Activated B cell treated with CpG ODN at 0.5 μM for 24 hours (primary cell): ENCODE results near the gene TBL1X. TPM values are rescaled to one million over a fixed set of nuclear protein-coding genes. Genes with fewer than 3 reads are reported as not detected.

ENCODE experiments used
- ATAC-seq: fragments of 200-7000 bp; cut with Tn5 transposase; one replicate; pipeline ENCODE4 v1.10.0; 2021; ENCODE audit warnings: low read depth, mild to moderate bottlenecking, moderate library complexity
- CTCF ChIA-PET: fragments of 350-600 bp; sonication (Branson Sonifier 250); formaldehyde crosslinking; loops from one replicate; lab custom pipeline; 2021; ENCODE audit warnings: antibody characterized with exemption; lab: Charles Lee
- POLR2A ChIA-PET: fragments of 350-600 bp; sonication (Branson Sonifier 250); formaldehyde crosslinking; loops from one replicate; lab custom pipeline; 2021; ENCODE audit warnings: antibody characterized with exemption; lab: Charles Lee
- DNase-seq: peaks from one replicate; pipeline ENCODE4 v3.0.0; 2022
- H3K27ac Mint-ChIP-seq: one replicate; pipeline ENCODE4 v1.8.0; 2020; ENCODE audit warnings: mixed read lengths
- H3K27me3 Mint-ChIP-seq: one replicate; pipeline ENCODE4 v1.8.0; 2021; ENCODE audit warnings: mixed read lengths
- H3K36me3 Mint-ChIP-seq: one replicate; pipeline ENCODE4 v1.8.0; 2021; ENCODE audit warnings: low read depth, mixed read lengths
- H3K4me1 Mint-ChIP-seq: one replicate; pipeline ENCODE4 v1.8.0; 2021; ENCODE audit warnings: mixed read lengths
- H3K4me3 Mint-ChIP-seq: one replicate; pipeline ENCODE4 v1.8.0; 2020; ENCODE audit warnings: mild to moderate bottlenecking, mixed read lengths
- H3K9me3 Mint-ChIP-seq: one replicate; pipeline ENCODE4 v1.8.0; 2020; ENCODE audit warnings: mixed read lengths
- intact Hi-C: fragments of 100-400 bp; cut with micrococcal nuclease; formaldehyde crosslinking; loops from one replicate; pipeline ENCODE4 v1.15.1; 2024
- total RNA-seq: library from RNA; stranded (reverse); gene quantifications from 2 replicates; pipeline ENCODE4 v1.2.3, GENCODE V29; 2022
- TF ChIP-seq, protein P1 (sequence below): fragments of 200-600 bp; IDR thresholded peaks from one replicate; pipeline ENCODE4 v1.8.0; 2022; ENCODE audit warnings: antibody characterized with exemption, mild to moderate bottlenecking

Gene TBL1X
- total RNA-seq, 1 donor from 2014 or later = 38.5 TPM

DNA sequence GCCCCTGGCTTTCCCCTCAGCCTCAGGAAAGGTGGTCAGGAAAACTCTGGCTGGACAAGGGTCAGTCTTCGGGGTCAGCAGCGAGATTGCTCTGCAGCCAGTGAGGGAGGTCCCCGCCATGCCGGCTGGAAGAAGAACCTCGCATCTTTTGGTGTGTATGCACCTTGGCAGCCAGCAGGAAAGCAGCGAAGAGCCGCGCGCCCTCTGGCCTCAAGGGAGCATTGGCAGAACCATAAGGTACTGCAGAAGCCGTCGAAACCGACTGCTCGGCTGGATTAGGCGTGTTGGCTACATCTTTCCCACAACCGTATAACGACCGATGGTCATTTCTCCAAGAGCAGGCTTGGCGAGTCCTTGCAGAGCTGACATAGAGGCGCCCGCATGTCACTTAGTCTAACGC, 252.5 kb downstream of the TBL1X start:
- Mint-ChIP-seq H3K27me3 (no peaks in the 10 kb centered on the region), H3K27ac (no peak overlapping the region), H3K4me3 (no peak overlapping the region), H3K36me3 (peaks cover 84% of the 10 kb centered on the region), H3K9me3 (peaks cover 7% of the 10 kb centered on the region), H3K4me1 (no peaks in the 10 kb centered on the region)
- CTCF ChIA-PET = no interaction called here
- DNase-seq = no peak
- intact Hi-C loops = no loop called here
- TF ChIP-seq, protein P1, sequence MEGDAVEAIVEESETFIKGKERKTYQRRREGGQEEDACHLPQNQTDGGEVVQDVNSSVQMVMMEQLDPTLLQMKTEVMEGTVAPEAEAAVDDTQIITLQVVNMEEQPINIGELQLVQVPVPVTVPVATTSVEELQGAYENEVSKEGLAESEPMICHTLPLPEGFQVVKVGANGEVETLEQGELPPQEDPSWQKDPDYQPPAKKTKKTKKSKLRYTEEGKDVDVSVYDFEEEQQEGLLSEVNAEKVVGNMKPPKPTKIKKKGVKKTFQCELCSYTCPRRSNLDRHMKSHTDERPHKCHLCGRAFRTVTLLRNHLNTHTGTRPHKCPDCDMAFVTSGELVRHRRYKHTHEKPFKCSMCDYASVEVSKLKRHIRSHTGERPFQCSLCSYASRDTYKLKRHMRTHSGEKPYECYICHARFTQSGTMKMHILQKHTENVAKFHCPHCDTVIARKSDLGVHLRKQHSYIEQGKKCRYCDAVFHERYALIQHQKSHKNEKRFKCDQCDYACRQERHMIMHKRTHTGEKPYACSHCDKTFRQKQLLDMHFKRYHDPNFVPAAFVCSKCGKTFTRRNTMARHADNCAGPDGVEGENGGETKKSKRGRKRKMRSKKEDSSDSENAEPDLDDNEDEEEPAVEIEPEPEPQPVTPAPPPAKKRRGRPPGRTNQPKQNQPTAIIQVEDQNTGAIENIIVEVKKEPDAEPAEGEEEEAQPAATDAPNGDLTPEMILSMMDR = no peak
- POLR2A ChIA-PET = no interaction called here
- no peak for ATAC-seq

DNA sequence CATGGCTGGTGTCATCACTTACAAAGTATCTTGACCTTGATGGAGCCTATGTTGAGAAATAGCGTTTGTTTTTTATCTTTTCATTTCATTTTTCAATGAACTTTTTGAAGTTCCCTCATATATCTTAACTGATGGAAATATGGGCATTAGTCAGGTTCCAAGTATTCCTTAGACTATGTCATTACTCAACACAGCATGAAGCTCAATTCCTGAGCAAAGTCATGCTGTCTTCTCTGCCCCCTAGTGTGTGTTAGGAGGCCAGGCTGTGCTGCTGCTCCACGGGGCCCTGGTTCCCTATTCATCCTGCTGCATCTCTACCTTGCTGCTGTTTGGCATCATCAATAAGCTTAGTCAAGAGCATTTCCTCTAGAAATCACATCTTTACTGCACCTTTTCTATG, 259.9 kb downstream of the TBL1X start:
- no peak overlapping the region for H3K4me3 Mint-ChIP-seq
- H3K9me3 Mint-ChIP-seq = peaks cover 18% of the 10 kb centered on the region
- CTCF ChIA-PET = no interaction called here
- DNase-seq = no peak
- H3K27ac Mint-ChIP-seq = no peak overlapping the region
- H3K36me3 Mint-ChIP-seq = peaks cover 29% of the 10 kb centered on the region
- POLR2A ChIA-PET = no interaction called here
- H3K4me1 Mint-ChIP-seq = no peaks in the 10 kb centered on the region
- no peak for ATAC-seq
- intact Hi-C loops = no loop called here
- TF ChIP-seq, protein P1 = no peak
- H3K27me3 Mint-ChIP-seq = no peaks in the 10 kb centered on the region

DNA sequence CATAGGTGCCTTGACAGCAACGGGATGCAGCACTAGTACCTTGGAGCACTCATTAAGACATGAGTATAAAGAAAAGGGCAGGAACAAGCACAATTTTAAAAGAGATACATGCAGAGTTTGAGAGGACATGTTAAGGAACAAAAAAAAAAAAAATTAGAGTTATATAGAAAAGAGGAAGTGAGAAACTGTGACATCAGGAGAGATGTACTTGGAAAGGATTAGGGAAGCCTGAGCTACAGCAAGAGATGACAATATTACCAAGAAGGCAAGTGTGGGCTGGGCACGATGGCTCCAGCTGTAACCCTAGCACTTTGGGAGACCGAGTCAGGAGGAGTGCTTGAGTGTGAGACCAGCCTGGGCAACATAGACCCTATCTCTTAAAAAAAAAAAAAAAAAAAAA, 263.4 kb downstream of the TBL1X start:
- H3K9me3 Mint-ChIP-seq = peaks cover 9% of the 10 kb centered on the region
- no peak for DNase-seq
- H3K4me1 Mint-ChIP-seq = no peaks in the 10 kb centered on the region
- H3K36me3 Mint-ChIP-seq = peaks cover 1% of the 10 kb centered on the region
- CTCF ChIA-PET = no interaction called here
- ATAC-seq = no peak
- POLR2A ChIA-PET = no interaction called here
- intact Hi-C loops = no loop called here
- H3K27ac Mint-ChIP-seq = no peak overlapping the region
- H3K27me3 Mint-ChIP-seq = no peaks in the 10 kb centered on the region
- TF ChIP-seq, protein P1 = no peak
- no peak overlapping the region for H3K4me3 Mint-ChIP-seq

DNA sequence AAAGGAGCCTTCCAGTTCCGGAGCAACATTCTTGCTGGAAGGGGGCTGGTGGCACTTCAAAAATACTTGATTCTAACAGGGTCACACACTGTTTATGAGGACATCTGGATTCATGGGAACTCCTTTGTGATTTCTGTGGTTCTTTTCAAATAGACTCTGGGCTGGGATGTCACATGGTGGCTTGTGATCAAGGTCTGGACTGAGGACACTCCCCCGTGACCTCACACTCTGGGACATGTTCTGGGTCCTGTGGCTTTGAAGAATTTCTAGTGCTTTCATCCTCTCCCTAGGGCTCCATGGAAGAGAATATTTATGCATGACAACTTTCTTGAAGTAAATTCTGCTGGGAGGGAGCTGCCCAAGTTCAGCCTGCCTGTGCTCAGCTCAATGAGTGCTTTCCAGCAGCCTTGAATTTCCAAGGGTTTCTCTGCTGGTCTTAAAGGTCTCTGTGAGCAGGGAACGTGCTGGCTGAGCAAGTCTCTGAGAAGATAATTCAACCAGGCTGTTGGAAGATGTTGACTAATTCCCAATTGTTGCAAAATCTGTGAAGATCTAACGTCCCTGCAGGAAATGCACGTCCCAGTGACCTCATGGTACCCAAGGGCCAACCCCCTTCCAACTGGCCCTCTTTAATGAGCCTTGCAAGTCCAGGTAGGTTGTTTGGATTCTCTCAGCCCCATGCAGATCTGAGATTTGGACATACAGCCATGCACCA, 264.5 kb downstream of the TBL1X start:
- Mint-ChIP-seq H3K4me3 (no peak overlapping the region), H3K9me3 (peaks cover 8% of the 10 kb centered on the region), H3K27me3 (no peaks in the 10 kb centered on the region), H3K4me1 (no peaks in the 10 kb centered on the region), H3K36me3 (no peaks in the 10 kb centered on the region), H3K27ac (no peak overlapping the region)
- ChIA-PET POLR2A (no interaction called here), CTCF (no interaction called here)
- intact Hi-C loops = no loop called here
- DNase-seq (no peak), ATAC-seq (no peak)
- TF ChIP-seq, protein P1 = no peak

DNA sequence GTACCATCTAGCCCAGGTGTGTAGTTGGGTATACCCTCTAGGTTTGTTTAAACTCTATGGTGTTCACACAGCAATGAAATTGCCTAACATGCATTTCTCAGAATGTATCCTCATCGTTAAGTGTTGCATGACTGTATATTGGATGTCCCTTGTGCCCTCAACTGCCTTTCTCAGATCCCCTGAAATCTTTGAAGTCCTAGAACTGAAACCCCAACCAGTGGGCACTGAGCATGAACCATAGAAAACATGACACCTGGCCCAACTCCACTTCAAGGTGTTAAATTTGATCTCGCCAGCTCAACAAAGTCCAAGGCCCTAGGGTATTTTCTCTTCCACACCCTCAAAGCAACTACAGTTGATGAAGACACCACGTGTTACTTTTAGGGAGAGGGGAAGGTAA, 265.2 kb downstream of the TBL1X start:
- H3K4me3 Mint-ChIP-seq = no peak overlapping the region
- peaks cover 8% of the 10 kb centered on the region for H3K9me3 Mint-ChIP-seq
- TF ChIP-seq, protein P1 = no peak
- ATAC-seq (no peak), DNase-seq (no peak)
- no peaks in the 10 kb centered on the region for H3K4me1 Mint-ChIP-seq
- intact Hi-C loops = no loop called here
- no peaks in the 10 kb centered on the region for H3K36me3 Mint-ChIP-seq
- ChIA-PET CTCF (no interaction called here), POLR2A (no interaction called here)
- H3K27me3 Mint-ChIP-seq = no peaks in the 10 kb centered on the region
- no peak overlapping the region for H3K27ac Mint-ChIP-seq
